Measurements from ENCODE around the gene LYZL1. TPM values are rescaled to one million over a fixed set of nuclear protein-coding genes. Genes with fewer than 3 reads are reported as not detected.

LYZL1 gene
- total RNA-seq, 2 experiments from 2014 or later = not detected

GRCh38 chr10:29345910-29346209 lies 57.0 kb downstream of the LYZL1 start:
- no peak for TF ChIP-seq CTCF (IDR thresholded peaks at IDR 0.05)
- H3K27ac ChIP-seq (ENCODE audit: low read depth in 1 of 2, low read length in 2 of 2) = no peak overlapping the region
- intact Hi-C loops (cut with DNase I, micrococcal nuclease) = no loop called here
- H3K27ac Mint-ChIP-seq = no peak overlapping the region
- H3K36me3 Mint-ChIP-seq (ENCODE audit: low read depth) = no peaks in the 10 kb centered on the region
- H3K4me3 Mint-ChIP-seq = no peak overlapping the region
- DNase-seq (no peak), ATAC-seq (ENCODE audit: poor library complexity) (no peak)
- H3K27me3 Mint-ChIP-seq = peaks cover 11% of the 10 kb centered on the region
- POLR2A ChIA-PET = no interaction called here
- no peaks in the 10 kb centered on the region for H3K36me3 ChIP-seq (ENCODE audit: insufficient read depth, low read length)
- H3K9me3 ChIP-seq (ENCODE audit: control insufficient read depth in 1 of 2, insufficient read depth in 1 of 2, low read length in 2 of 2) = no peaks in the 10 kb centered on the region
- no peaks in the 10 kb centered on the region for H3K9me3 Mint-ChIP-seq
- CTCF ChIA-PET = no interaction called here
- no peaks in the 10 kb centered on the region for H3K4me1 Mint-ChIP-seq (ENCODE audit: low read depth)
- no peak overlapping the region for H3K4me3 ChIP-seq (ENCODE audit: low read length)
- H3K4me1 ChIP-seq (ENCODE audit: insufficient read depth, low read length) = no peaks in the 10 kb centered on the region
- peaks cover 0 to 3% of the 10 kb centered on the region in 2 experiments for H3K27me3 ChIP-seq (ENCODE audit: control insufficient read depth in 1 of 2, insufficient read depth in 2 of 2, low read length in 2 of 2)

GRCh38 chr10:29346296-29347001 lies 57.6 kb downstream of the LYZL1 start:
- no peaks in the 10 kb centered on the region for H3K36me3 Mint-ChIP-seq (ENCODE audit: low read depth)
- H3K9me3 ChIP-seq (ENCODE audit: control insufficient read depth in 1 of 2, insufficient read depth in 1 of 2, low read length in 2 of 2) = no peaks in the 10 kb centered on the region
- no peaks in the 10 kb centered on the region for H3K9me3 Mint-ChIP-seq
- H3K27me3 ChIP-seq (ENCODE audit: control insufficient read depth in 1 of 2, insufficient read depth in 2 of 2, low read length in 2 of 2) = peaks cover 0 to 3% of the 10 kb centered on the region in 2 experiments
- H3K4me3 Mint-ChIP-seq = no peak overlapping the region
- intact Hi-C loops (cut with DNase I, micrococcal nuclease) = no loop called here
- ChIA-PET POLR2A (no interaction called here), CTCF (no interaction called here)
- ATAC-seq (ENCODE audit: poor library complexity) = no peak
- no peaks in the 10 kb centered on the region for H3K4me1 Mint-ChIP-seq (ENCODE audit: low read depth)
- no peak for TF ChIP-seq CTCF (IDR thresholded peaks at IDR 0.05)
- H3K27ac ChIP-seq (ENCODE audit: low read depth in 1 of 2, low read length in 2 of 2) = no peak overlapping the region
- H3K4me3 ChIP-seq (ENCODE audit: low read length) = no peak overlapping the region
- DNase-seq = no peak
- H3K27me3 Mint-ChIP-seq = peaks cover 11% of the 10 kb centered on the region
- H3K4me1 ChIP-seq (ENCODE audit: insufficient read depth, low read length) = no peaks in the 10 kb centered on the region
- no peak overlapping the region for H3K27ac Mint-ChIP-seq
- H3K36me3 ChIP-seq (ENCODE audit: insufficient read depth, low read length) = no peaks in the 10 kb centered on the region

GRCh38 chr10:29348836-29349235 lies 60.0 kb downstream of the LYZL1 start:
- Mint-ChIP-seq H3K27ac (no peak overlapping the region), H3K36me3 (ENCODE audit: low read depth) (no peaks in the 10 kb centered on the region), H3K4me3 (no peak overlapping the region), H3K4me1 (ENCODE audit: low read depth) (no peaks in the 10 kb centered on the region), H3K9me3 (no peaks in the 10 kb centered on the region), H3K27me3 (peaks cover 11% of the 10 kb centered on the region)
- no peaks in the 10 kb centered on the region for H3K36me3 ChIP-seq (ENCODE audit: insufficient read depth, low read length)
- no peak overlapping the region for H3K4me3 ChIP-seq (ENCODE audit: low read length)
- no peak overlapping the region for H3K27ac ChIP-seq (ENCODE audit: low read depth in 1 of 2, low read length in 2 of 2)
- CTCF ChIA-PET = no interaction called here
- ATAC-seq (ENCODE audit: poor library complexity) (no peak), DNase-seq (no peak)
- peaks cover 0 to 3% of the 10 kb centered on the region in 2 experiments for H3K27me3 ChIP-seq (ENCODE audit: control insufficient read depth in 1 of 2, insufficient read depth in 2 of 2, low read length in 2 of 2)
- intact Hi-C loops (cut with DNase I, micrococcal nuclease) = no loop called here
- no peak for TF ChIP-seq CTCF (IDR thresholded peaks at IDR 0.05)
- POLR2A ChIA-PET = no interaction called here
- H3K4me1 ChIP-seq (ENCODE audit: insufficient read depth, low read length) = no peaks in the 10 kb centered on the region
- no peaks in the 10 kb centered on the region for H3K9me3 ChIP-seq (ENCODE audit: control insufficient read depth in 1 of 2, insufficient read depth in 1 of 2, low read length in 2 of 2)

Measured in CD4-positive, alpha-beta T cell (primary cell).